ENCODE data around the gene ST3GAL3.

Gene ST3GAL3

DNA sequence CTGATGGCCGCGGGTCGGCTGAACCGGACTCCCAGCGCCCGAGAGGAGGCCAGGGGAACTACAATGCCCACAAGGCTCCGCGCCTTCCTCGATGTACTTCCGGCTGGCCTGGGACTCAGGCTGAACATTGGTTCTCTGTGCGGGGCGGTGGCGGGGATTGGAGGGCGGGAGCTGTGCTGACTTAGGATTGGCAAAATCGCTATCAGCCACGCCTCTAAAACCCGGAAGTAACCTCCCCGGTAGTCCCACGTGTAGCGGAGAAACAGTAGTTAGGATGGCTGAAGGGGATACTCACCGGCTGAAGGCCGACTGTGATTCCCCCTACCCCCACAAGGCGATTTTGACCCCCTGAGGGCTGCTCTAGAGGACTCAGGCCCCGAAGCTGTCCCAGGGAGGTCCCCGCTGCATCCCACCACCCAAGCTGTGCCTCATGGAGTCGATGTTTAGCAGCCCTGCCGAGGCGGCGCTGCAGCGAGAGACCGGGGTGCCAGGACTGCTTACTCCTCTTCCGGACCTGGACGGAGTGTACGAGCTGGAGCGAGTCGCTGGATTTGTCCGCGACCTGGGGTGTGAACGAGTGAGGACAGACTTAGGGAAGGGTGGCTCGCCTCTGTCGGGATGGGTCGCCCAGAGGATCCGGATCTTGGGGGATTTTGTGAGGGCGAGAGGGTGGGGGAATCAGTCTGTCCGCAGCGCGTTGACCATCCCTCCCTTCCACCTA is 262.6 kb downstream of the ST3GAL3 start, which contains the start of gene DPH2 (continued):
- TF ChIP-seq, protein P1, sequence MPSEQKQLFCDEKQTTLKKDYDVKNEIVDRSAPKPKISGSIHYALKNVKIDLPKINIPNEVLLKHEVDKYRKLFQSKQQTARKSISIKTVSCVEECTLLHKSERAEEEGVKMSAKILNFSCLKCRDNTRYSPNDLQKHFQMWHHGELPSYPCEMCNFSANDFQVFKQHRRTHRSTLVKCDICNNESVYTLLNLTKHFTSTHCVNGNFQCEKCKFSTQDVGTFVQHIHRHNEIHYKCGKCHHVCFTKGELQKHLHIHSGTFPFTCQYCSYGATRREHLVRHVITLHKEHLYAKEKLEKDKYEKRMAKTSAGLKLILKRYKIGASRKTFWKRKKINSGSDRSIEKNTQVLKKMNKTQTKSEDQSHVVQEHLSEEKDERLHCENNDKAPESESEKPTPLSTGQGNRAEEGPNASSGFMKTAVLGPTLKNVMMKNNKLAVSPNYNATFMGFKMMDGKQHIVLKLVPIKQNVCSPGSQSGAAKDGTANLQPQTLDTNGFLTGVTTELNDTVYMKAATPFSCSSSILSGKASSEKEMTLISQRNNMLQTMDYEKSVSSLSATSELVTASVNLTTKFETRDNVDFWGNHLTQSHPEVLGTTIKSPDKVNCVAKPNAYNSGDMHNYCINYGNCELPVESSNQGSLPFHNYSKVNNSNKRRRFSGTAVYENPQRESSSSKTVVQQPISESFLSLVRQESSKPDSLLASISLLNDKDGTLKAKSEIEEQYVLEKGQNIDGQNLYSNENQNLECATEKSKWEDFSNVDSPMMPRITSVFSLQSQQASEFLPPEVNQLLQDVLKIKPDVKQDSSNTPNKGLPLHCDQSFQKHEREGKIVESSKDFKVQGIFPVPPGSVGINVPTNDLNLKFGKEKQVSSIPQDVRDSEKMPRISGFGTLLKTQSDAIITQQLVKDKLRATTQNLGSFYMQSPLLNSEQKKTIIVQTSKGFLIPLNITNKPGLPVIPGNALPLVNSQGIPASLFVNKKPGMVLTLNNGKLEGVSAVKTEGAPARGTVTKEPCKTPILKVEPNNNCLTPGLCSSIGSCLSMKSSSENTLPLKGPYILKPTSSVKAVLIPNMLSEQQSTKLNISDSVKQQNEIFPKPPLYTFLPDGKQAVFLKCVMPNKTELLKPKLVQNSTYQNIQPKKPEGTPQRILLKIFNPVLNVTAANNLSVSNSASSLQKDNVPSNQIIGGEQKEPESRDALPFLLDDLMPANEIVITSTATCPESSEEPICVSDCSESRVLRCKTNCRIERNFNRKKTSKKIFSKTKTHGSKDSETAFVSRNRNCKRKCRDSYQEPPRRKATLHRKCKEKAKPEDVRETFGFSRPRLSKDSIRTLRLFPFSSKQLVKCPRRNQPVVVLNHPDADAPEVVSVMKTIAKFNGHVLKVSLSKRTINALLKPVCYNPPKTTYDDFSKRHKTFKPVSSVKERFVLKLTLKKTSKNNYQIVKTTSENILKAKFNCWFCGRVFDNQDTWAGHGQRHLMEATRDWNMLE (tag by site-specific recombination; conservative IDR thresholded peaks at IDR 0.05; ENCODE audit: low read depth) = peak; percentile 93
- TF ChIP-seq, protein P2, sequence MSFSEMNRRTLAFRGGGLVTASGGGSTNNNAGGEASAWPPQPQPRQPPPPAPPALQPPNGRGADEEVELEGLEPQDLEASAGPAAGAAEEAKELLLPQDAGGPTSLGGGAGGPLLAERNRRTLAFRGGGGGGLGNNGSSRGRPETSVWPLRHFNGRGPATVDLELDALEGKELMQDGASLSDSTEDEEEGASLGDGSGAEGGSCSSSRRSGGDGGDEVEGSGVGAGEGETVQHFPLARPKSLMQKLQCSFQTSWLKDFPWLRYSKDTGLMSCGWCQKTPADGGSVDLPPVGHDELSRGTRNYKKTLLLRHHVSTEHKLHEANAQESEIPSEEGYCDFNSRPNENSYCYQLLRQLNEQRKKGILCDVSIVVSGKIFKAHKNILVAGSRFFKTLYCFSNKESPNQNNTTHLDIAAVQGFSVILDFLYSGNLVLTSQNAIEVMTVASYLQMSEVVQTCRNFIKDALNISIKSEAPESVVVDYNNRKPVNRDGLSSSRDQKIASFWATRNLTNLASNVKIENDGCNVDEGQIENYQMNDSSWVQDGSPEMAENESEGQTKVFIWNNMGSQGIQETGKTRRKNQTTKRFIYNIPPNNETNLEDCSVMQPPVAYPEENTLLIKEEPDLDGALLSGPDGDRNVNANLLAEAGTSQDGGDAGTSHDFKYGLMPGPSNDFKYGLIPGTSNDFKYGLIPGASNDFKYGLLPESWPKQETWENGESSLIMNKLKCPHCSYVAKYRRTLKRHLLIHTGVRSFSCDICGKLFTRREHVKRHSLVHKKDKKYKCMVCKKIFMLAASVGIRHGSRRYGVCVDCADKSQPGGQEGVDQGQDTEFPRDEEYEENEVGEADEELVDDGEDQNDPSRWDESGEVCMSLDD (tag by site-specific recombination; IDR thresholded peaks at IDR 0.05) = 0 out of 2 replicates have a peak, but pooled peaks have one; percentile 17
- TF ChIP-seq ZNF140 (tag by site-specific recombination; IDR thresholded peaks at IDR 0.05) = no peak
- 0 out of 2 replicates have a peak, but pooled peaks have one; percentile 21 for TF ChIP-seq ZEB2 (tag by site-specific recombination; IDR thresholded peaks at IDR 0.05)
- TF ChIP-seq ZNF341 (tag by site-specific recombination; IDR thresholded peaks at IDR 0.05; ENCODE audit: low read depth) = no peak
- peak; percentile 89 for TF ChIP-seq ZBTB17 (tag by site-specific recombination; IDR thresholded peaks at IDR 0.05)
- 0 out of 2 replicates have a peak, but pooled peaks have one; percentile 48 for TF ChIP-seq KLF16 (tag by site-specific recombination; IDR thresholded peaks at IDR 0.05)
- peak; percentile 53 for TF ChIP-seq ZNF335 (tag by site-specific recombination; conservative IDR thresholded peaks at IDR 0.05)
- TF ChIP-seq SP3 (tag by site-specific recombination; IDR thresholded peaks at IDR 0.05) = peak; percentile 90
- no peak for TF ChIP-seq ZNF670 (tag by site-specific recombination; IDR thresholded peaks at IDR 0.05; ENCODE audit: low read depth)
- TF ChIP-seq GLIS2 (tag by site-specific recombination; IDR thresholded peaks at IDR 0.05) = peak; percentile 62; the same call in 1 of the 2 replicates
- TF ChIP-seq ZSCAN30 (tag by site-specific recombination; IDR thresholded peaks at IDR 0.05) = peak; percentile 68; the same call in 1 of the 2 replicates
- TF ChIP-seq, protein P3, sequence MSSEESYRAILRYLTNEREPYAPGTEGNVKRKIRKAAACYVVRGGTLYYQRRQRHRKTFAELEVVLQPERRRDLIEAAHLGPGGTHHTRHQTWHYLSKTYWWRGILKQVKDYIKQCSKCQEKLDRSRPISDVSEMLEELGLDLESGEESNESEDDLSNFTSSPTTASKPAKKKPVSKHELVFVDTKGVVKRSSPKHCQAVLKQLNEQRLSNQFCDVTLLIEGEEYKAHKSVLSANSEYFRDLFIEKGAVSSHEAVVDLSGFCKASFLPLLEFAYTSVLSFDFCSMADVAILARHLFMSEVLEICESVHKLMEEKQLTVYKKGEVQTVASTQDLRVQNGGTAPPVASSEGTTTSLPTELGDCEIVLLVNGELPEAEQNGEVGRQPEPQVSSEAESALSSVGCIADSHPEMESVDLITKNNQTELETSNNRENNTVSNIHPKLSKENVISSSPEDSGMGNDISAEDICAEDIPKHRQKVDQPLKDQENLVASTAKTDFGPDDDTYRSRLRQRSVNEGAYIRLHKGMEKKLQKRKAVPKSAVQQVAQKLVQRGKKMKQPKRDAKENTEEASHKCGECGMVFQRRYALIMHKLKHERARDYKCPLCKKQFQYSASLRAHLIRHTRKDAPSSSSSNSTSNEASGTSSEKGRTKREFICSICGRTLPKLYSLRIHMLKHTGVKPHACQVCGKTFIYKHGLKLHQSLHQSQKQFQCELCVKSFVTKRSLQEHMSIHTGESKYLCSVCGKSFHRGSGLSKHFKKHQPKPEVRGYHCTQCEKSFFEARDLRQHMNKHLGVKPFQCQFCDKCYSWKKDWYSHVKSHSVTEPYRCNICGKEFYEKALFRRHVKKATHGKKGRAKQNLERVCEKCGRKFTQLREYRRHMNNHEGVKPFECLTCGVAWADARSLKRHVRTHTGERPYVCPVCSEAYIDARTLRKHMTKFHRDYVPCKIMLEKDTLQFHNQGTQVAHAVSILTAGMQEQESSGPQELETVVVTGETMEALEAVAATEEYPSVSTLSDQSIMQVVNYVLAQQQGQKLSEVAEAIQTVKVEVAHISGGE (tag by site-specific recombination; conservative IDR thresholded peaks at IDR 0.05; ENCODE audit: low read depth) = peak; percentile 75

DNA sequence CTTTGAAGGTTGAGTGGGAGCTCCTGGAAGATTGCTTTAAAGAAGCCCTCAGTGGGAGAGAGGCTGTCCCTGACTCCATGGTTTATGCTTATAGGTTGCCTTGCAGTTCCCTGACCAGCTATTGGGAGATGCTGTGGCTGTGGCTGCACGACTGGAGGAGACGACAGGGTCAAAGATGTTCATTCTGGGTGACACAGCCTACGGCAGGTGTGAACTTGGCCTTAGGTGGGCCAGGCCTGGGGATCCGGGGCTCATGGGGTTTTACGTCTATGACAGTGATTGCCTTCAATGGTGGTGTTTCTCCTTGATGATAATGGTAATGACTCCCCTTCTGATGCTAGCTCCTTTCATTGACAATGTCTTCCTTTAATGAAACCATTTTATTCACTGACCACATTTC is 263.2 kb downstream of the ST3GAL3 start:
- POLR2A ChIA-PET = interaction anchor here (0.8 to 1.7 kb wide), 2 partner anchors 21 to 320 kb away, joined by 3 to 5 read pairs; partner anchors contain the start of gene KDM4A
- H3K27ac ChIP-seq (ENCODE audit: extremely low read depth, low read depth, low read length) = no peak overlapping the region
- TF ChIP-seq ZNF335 (tag by site-specific recombination; conservative IDR thresholded peaks at IDR 0.05) = no peak
- TF ChIP-seq ZBTB17 (tag by site-specific recombination; IDR thresholded peaks at IDR 0.05) = no peak
- no peak for TF ChIP-seq ZNF548 (tag by site-specific recombination; IDR thresholded peaks at IDR 0.05)
- TF ChIP-seq ZNF112 (tag by site-specific recombination; IDR thresholded peaks at IDR 0.05) = no peak
- TF ChIP-seq HOXC10 (CRISPR knock-in tag; IDR thresholded peaks at IDR 0.05) = no peak
- TF ChIP-seq ZNF830 (tag by site-specific recombination; IDR thresholded peaks at IDR 0.05; ENCODE audit: low read depth) = no peak
- no peak for TF ChIP-seq GLIS2 (tag by site-specific recombination; IDR thresholded peaks at IDR 0.05)
- TF ChIP-seq, protein P4, sequence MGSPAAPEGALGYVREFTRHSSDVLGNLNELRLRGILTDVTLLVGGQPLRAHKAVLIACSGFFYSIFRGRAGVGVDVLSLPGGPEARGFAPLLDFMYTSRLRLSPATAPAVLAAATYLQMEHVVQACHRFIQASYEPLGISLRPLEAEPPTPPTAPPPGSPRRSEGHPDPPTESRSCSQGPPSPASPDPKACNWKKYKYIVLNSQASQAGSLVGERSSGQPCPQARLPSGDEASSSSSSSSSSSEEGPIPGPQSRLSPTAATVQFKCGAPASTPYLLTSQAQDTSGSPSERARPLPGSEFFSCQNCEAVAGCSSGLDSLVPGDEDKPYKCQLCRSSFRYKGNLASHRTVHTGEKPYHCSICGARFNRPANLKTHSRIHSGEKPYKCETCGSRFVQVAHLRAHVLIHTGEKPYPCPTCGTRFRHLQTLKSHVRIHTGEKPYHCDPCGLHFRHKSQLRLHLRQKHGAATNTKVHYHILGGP (tag by site-specific recombination; IDR thresholded peaks at IDR 0.05) = no peak
- no peak for TF ChIP-seq KLF8 (tag by site-specific recombination; IDR thresholded peaks at IDR 0.05)
- no peak for TF ChIP-seq ZNF529 (tag by site-specific recombination; IDR thresholded peaks at IDR 0.05; ENCODE audit: insufficient replicate concordance)
- TF ChIP-seq, protein P5, sequence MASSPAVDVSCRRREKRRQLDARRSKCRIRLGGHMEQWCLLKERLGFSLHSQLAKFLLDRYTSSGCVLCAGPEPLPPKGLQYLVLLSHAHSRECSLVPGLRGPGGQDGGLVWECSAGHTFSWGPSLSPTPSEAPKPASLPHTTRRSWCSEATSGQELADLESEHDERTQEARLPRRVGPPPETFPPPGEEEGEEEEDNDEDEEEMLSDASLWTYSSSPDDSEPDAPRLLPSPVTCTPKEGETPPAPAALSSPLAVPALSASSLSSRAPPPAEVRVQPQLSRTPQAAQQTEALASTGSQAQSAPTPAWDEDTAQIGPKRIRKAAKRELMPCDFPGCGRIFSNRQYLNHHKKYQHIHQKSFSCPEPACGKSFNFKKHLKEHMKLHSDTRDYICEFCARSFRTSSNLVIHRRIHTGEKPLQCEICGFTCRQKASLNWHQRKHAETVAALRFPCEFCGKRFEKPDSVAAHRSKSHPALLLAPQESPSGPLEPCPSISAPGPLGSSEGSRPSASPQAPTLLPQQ (tag by site-specific recombination; IDR thresholded peaks at IDR 0.05) = no peak
- TF ChIP-seq ZSCAN30 (tag by site-specific recombination; IDR thresholded peaks at IDR 0.05) = no peak

More for the DNA sequence above, 263.2 kb downstream of the ST3GAL3 start:
- CTCF ChIA-PET = interaction anchor here (0.6 to 1.2 kb wide), 4 partner anchors 17 to 700 kb away, joined by 3 to 7 read pairs (median 3); no protein-coding TSS in a partner anchor
- Histone ChIP-seq H3K9me3 (ENCODE audit: control insufficient read depth, insufficient read depth, low read depth, low read length) (no peaks in the 10 kb centered on the region), H3K4me1 (ENCODE audit: control insufficient read depth, insufficient read depth, low read length) (no peaks in the 10 kb centered on the region), H3K36me3 (ENCODE audit: control insufficient read depth in 2 of 2, insufficient read depth in 1 of 2, low read length in 2 of 2) (peaks cover 0 to 53% of the 10 kb centered on the region in 2 experiments; a peak in 1 of 3 replicates), H3K4me3 (ENCODE audit: low read depth, low read length) (peak overlapping the region; percentile 89)
